Measurements from ENCODE around the gene SH3YL1. TPM values are rescaled to one million over a fixed set of nuclear protein-coding genes. Genes with fewer than 3 reads are reported as not detected.

SH3YL1 gene
- total RNA-seq, 1 experiment from 2014 or later, result 26.5 TPM

DNA sequence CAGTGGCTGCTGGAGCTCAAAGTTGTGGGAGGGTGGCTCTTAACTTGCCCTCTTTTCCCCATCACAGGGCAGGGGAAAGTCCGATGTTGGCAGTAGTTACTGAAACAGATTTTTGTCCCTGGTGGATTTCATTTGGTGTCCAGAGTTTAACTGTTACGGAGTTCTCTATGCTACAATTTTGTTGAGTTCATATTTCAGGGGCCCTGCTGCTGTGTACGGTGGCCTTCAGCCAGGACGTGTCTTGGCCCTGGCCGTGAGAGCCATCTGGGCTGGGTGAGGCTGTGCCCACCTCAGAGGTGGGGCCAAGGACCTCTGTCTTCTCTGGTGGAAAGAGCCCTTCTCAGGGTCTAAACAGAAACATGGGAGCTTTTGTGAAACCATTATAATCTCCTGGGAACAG lies 67.4 kb downstream of the SH3YL1 start:
- Histone ChIP-seq H2BK120ac (ENCODE audit: low read depth, low read length, poor library complexity, severe bottlenecking) (no peak overlapping the region), H3K18ac (ENCODE audit: insufficient read length, low read depth, low read length) (no peak overlapping the region), H3K79me2 (ENCODE audit: insufficient read depth, low read length) (no peaks in the 10 kb centered on the region), H3K23ac (ENCODE audit: insufficient read length, low read depth, low read length) (no peak overlapping the region), H3K4me1 (ENCODE audit: insufficient read depth, low read length) (no peaks in the 10 kb centered on the region), H4K20me1 (ENCODE audit: control insufficient read depth, insufficient read depth, insufficient read length) (no peaks in the 10 kb centered on the region), H2BK20ac (ENCODE audit: low read depth, low read length, poor library complexity, severe bottlenecking) (no peak overlapping the region), H3K9ac (ENCODE audit: extremely low read depth, insufficient read length, low read length) (no peak overlapping the region), H3K79me1 (ENCODE audit: insufficient read depth, low read depth, low read length, poor library complexity, severe bottlenecking) (no peaks in the 10 kb centered on the region), H3K23me2 (ENCODE audit: insufficient read length, low read depth, low read length, poor library complexity, severe bottlenecking) (no peaks in the 10 kb centered on the region), H3K4me2 (ENCODE audit: insufficient read depth, insufficient read length, low read length) (no peak overlapping the region), H2AFZ (ENCODE audit: low read length) (no peak overlapping the region), H2BK5ac (ENCODE audit: insufficient read length, low read length) (no peak overlapping the region), H4K91ac (ENCODE audit: insufficient read length, low read depth, low read length) (no peak overlapping the region), H2BK12ac (ENCODE audit: insufficient read length, low read depth, low read length) (no peak overlapping the region), H4K8ac (replicated peaks; ENCODE audit: insufficient read length, low read depth, low read length) (no peak overlapping the region), H3K9me3 (ENCODE audit: control insufficient read depth, low read depth, low read length) (peaks cover 5% of the 10 kb centered on the region), H3K56ac (ENCODE audit: insufficient read length, low read depth, low read length) (no peak overlapping the region), H2BK15ac (ENCODE audit: low read depth, low read length) (no peak overlapping the region), H3K27ac (ENCODE audit: insufficient read length, low read depth, low read length) (no peak overlapping the region), H3K14ac (ENCODE audit: insufficient read depth, low read length) (no peak overlapping the region), H3K27me3 (ENCODE audit: insufficient read depth, low read length) (no peaks in the 10 kb centered on the region), H4K5ac (ENCODE audit: insufficient read length, low read depth, low read length) (no peak overlapping the region), H2AK5ac (ENCODE audit: insufficient read length, low read length) (no peak overlapping the region), H3K4ac (ENCODE audit: low read depth, low read length) (no peak overlapping the region), H3T11ph (ENCODE audit: low read length) (no peak overlapping the region)
- H3K4me1 Mint-ChIP-seq, result peaks cover 0 to 8% of the 10 kb centered on the region in 2 experiments; a peak in 2 of 4 replicates
- H3K36me3 Mint-ChIP-seq (ENCODE audit: insufficient read depth in 1 of 3, low read depth in 3 of 3), result peaks cover 0 to 3% (median 0%) of the 10 kb centered on the region in 3 experiments; a peak in 2 of 7 replicates
- no peak overlapping the region for H3K4me3 Mint-ChIP-seq
- peaks cover 4 to 7% of the 10 kb centered on the region in 2 experiments; a peak in 3 of 5 replicates for H3K9me3 Mint-ChIP-seq
- H3K27me3 Mint-ChIP-seq (ENCODE audit: low read depth), result 0 out of 2 replicates have a peak, but pooled peaks cover 3% of the 10 kb centered on the region
- no peak for DNase-seq
- H3K27ac Mint-ChIP-seq, result no peak overlapping the region
- WGBS (ENCODE audit: extremely low coverage, insufficient read length, low lambda C conversion rate), result no CpG with 5 or more reads among the region's 5 CpGs
- TF ChIP-seq, protein P1, sequence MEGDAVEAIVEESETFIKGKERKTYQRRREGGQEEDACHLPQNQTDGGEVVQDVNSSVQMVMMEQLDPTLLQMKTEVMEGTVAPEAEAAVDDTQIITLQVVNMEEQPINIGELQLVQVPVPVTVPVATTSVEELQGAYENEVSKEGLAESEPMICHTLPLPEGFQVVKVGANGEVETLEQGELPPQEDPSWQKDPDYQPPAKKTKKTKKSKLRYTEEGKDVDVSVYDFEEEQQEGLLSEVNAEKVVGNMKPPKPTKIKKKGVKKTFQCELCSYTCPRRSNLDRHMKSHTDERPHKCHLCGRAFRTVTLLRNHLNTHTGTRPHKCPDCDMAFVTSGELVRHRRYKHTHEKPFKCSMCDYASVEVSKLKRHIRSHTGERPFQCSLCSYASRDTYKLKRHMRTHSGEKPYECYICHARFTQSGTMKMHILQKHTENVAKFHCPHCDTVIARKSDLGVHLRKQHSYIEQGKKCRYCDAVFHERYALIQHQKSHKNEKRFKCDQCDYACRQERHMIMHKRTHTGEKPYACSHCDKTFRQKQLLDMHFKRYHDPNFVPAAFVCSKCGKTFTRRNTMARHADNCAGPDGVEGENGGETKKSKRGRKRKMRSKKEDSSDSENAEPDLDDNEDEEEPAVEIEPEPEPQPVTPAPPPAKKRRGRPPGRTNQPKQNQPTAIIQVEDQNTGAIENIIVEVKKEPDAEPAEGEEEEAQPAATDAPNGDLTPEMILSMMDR (conservative IDR thresholded peaks at IDR 0.05), result no peak

Data from H9 (cell line).